HEK293 (cell line): ENCODE results near the gene SORCS3.

ENCODE experiments used
- CTCF ChIA-PET: fragments of 350-600 bp; formaldehyde crosslinking; extraction: SDS; loops from one replicate; lab custom pipeline; 2021; ENCODE audit warnings: antibody characterized with exemption; lab: Yijun Ruan, JAX
- POLR2A ChIA-PET: fragments of 300-600 bp; formaldehyde crosslinking; extraction: SDS; loops from one replicate; lab custom pipeline; 2020; ENCODE audit warnings: antibody characterized with exemption, inconsistent platforms; lab: Yijun Ruan, JAX
- H3K27ac ChIP-seq: fragments of 200-500 bp; sonication (Bioruptor generic); 2 replicates; pipeline ENCODE4 v1.5.1; 2014; ENCODE audit warnings: low read depth, low read length, control low read depth, inconsistent platforms; ENCODE audit errors: extremely low read depth
- H3K36me3 ChIP-seq, 2 experiments: fragments of 200-500 bp in 1 of 2; sonication (Bioruptor generic) in 1 of 2; 1 replicate in 1 of 2; 2 replicates in 1 of 2; pipeline ENCODE4 v1.5.1; 2014 to 2017; ENCODE audit warnings: inconsistent platforms in 2 of 2, low read length in 2 of 2; ENCODE audit not compliant: control insufficient read depth in 2 of 2, insufficient read depth in 1 of 2
- H3K4me1 ChIP-seq: fragments of 200-500 bp; sonication (Bioruptor generic); 2 replicates; pipeline ENCODE4 v1.5.1; 2014; ENCODE audit warnings: mild to moderate bottlenecking, low read length, inconsistent platforms; ENCODE audit not compliant: control insufficient read depth, insufficient read depth
- H3K4me3 ChIP-seq: 2 replicates; pipeline ENCODE4 v1.5.1; 2011; ENCODE audit warnings: low read depth, mild to moderate bottlenecking, control low read depth, low read length, moderate library complexity
- H3K9me3 ChIP-seq: fragments of 200-500 bp; sonication (Bioruptor generic); 2 replicates; pipeline ENCODE4 v1.5.1; 2014; ENCODE audit warnings: low read depth, low read length, inconsistent platforms; ENCODE audit not compliant: control insufficient read depth, insufficient read depth
- GLIS2 ChIP-seq: fragments of 450-650 bp; formaldehyde crosslinking; IDR thresholded peaks from 2 replicates; pipeline ENCODE4 v1.5.1; 2016; ENCODE audit warnings: missing biosample characterization, missing genetic modification characterization
- HOXD13 ChIP-seq: sonication (generic); formaldehyde crosslinking; IDR thresholded peaks from 2 replicates; pipeline ENCODE4 v1.8.0; 2022; ENCODE audit warnings: missing genetic modification reagents, borderline replicate concordance
- INSM2 ChIP-seq: fragments of 450-650 bp; formaldehyde crosslinking; IDR thresholded peaks from 2 replicates; pipeline ENCODE4 v1.5.1; 2016; ENCODE audit warnings: missing biosample characterization, missing genetic modification characterization
- OVOL3 ChIP-seq: fragments of 450-650 bp; formaldehyde crosslinking; IDR thresholded peaks from 2 replicates; pipeline ENCODE4 v1.5.1; 2016; ENCODE audit warnings: missing biosample characterization, missing genetic modification characterization
- PRDM4 ChIP-seq: fragments of 450-650 bp; formaldehyde crosslinking; IDR thresholded peaks from 2 replicates; pipeline ENCODE4 v1.5.1; 2017; ENCODE audit warnings: missing biosample characterization, missing genetic modification characterization
- YY2 ChIP-seq: fragments of 450-650 bp; formaldehyde crosslinking; IDR thresholded peaks from 2 replicates; pipeline ENCODE4 v1.5.1; 2016; ENCODE audit warnings: missing biosample characterization, missing genetic modification characterization
- ZBTB26 ChIP-seq: fragments of 450-650 bp; formaldehyde crosslinking; optimal IDR thresholded peaks from 2 replicates; pipeline ENCODE3; 2016; ENCODE audit warnings: missing biosample characterization, mild to moderate bottlenecking, missing genetic modification characterization
- ZNF121 ChIP-seq: fragments of 450-650 bp; formaldehyde crosslinking; IDR thresholded peaks from 2 replicates; pipeline ENCODE4 v1.5.1; 2016; ENCODE audit warnings: missing biosample characterization, missing genetic modification characterization
- ZNF362 ChIP-seq: fragments of 450-650 bp; formaldehyde crosslinking; IDR thresholded peaks from 2 replicates; pipeline ENCODE4 v1.5.1; 2016; ENCODE audit warnings: missing biosample characterization, missing genetic modification characterization
- ZNF391 ChIP-seq: fragments of 450-650 bp; formaldehyde crosslinking; IDR thresholded peaks from 2 replicates; pipeline ENCODE4 v1.5.1; 2016; ENCODE audit warnings: low read depth, missing biosample characterization, missing genetic modification characterization, borderline replicate concordance
- ZNF426 ChIP-seq: fragments of 450-650 bp; formaldehyde crosslinking; IDR thresholded peaks from 2 replicates; pipeline ENCODE4 v1.5.1; 2017; ENCODE audit warnings: missing biosample characterization, missing genetic modification characterization, mild to moderate bottlenecking, inconsistent platforms, moderate library complexity
- ZNF433 ChIP-seq: fragments of 450-650 bp; formaldehyde crosslinking; IDR thresholded peaks from 2 replicates; pipeline ENCODE4 v1.5.1; 2016; ENCODE audit warnings: missing biosample characterization, missing genetic modification characterization, low read depth
- ZNF529 ChIP-seq: fragments of 450-650 bp; formaldehyde crosslinking; IDR thresholded peaks from 2 replicates; pipeline ENCODE4 v1.5.1; 2017; ENCODE audit warnings: missing genetic modification characterization, missing biosample characterization; ENCODE audit not compliant: insufficient replicate concordance
- ZNF560 ChIP-seq: fragments of 450-650 bp; formaldehyde crosslinking; IDR thresholded peaks from 2 replicates; pipeline ENCODE4 v1.5.1; 2017; ENCODE audit warnings: missing biosample characterization, missing genetic modification characterization, borderline replicate concordance
- ZNF561 ChIP-seq: fragments of 450-650 bp; IDR thresholded peaks from 2 replicates; pipeline ENCODE4 v1.5.1; 2018; ENCODE audit warnings: missing biosample characterization, missing genetic modification characterization, borderline replicate concordance
- ZNF610 ChIP-seq: fragments of 450-650 bp; formaldehyde crosslinking; IDR thresholded peaks from 2 replicates; pipeline ENCODE4 v1.5.1; 2016; ENCODE audit warnings: missing biosample characterization, missing genetic modification characterization, borderline replicate concordance
- ZNF624 ChIP-seq: fragments of 450-650 bp; formaldehyde crosslinking; IDR thresholded peaks from 2 replicates; pipeline ENCODE4 v1.5.1; 2017; ENCODE audit warnings: missing biosample characterization, missing genetic modification characterization
- ZXDB ChIP-seq: fragments of 450-650 bp; formaldehyde crosslinking; IDR thresholded peaks from 2 replicates; pipeline ENCODE4 v1.5.1; 2016; ENCODE audit warnings: missing biosample characterization, missing genetic modification characterization

SORCS3 gene

GRCh38 chr10:104641187-104641936 is at the start of gene SORCS3:
SORCS3 (plus strand) TSS chr10:104641290.
- H3K36me3 ChIP-seq = no peaks in the 10 kb centered on the region
- POLR2A ChIA-PET = no interaction called here
- H3K4me3 ChIP-seq = peak within 1 kb of the TSS; percentile 18
- TF ChIP-seq INSM2 (tag by site-specific recombination) (no peak), ZBTB26 (peak; percentile 8)
- no peaks in the 10 kb centered on the region for H3K9me3 ChIP-seq
- H3K4me1 ChIP-seq = no peaks in the 10 kb centered on the region; the same call in 1 of the 2 replicates
- CTCF ChIA-PET = interaction anchor here (0.8 kb wide), 1 partner anchor 21 kb away, joined by 3 read pairs; no protein-coding TSS in a partner anchor
- H3K27ac ChIP-seq = no peak within 1 kb of the TSS

- Histone ChIP-seq H3K4me1 (no peaks in the 10 kb centered on the region), H3K36me3 (no peaks in the 10 kb centered on the region), H3K9me3 (no peaks in the 10 kb centered on the region), H3K27ac (no peak overlapping the region), H3K4me3 (no peak overlapping the region)
- ChIA-PET CTCF (interaction anchor here (0.6 to 1.0 kb wide), 4 partner anchors 11 to 300 kb away, joined by 3 to 5 read pairs (median 4); no protein-coding TSS in a partner anchor), POLR2A (no interaction called here)
- no peak for TF ChIP-seq PRDM4
- no peak for TF ChIP-seq ZNF561 (tag by site-specific recombination)
Measured at GRCh38 chr10:104591441-104591840, 49.6 kb upstream of the SORCS3 start.

- H3K4me1 ChIP-seq = no peaks in the 10 kb centered on the region
- POLR2A ChIA-PET = no interaction called here
- no peaks in the 10 kb centered on the region for H3K36me3 ChIP-seq
- H3K9me3 ChIP-seq = no peaks in the 10 kb centered on the region
- TF ChIP-seq ZNF362 (no peak), OVOL3 (tag by site-specific recombination) (no peak), ZXDB (tag by site-specific recombination) (no peak), YY2 (no peak), ZNF433 (tag by site-specific recombination) (no peak), ZNF560 (tag by site-specific recombination) (no peak), GLIS2 (tag by site-specific recombination) (no peak), ZNF391 (tag by site-specific recombination) (no peak), ZNF426 (tag by site-specific recombination) (no peak), HOXD13 (CRISPR knock-in tag) (no peak), ZNF624 (tag by site-specific recombination) (no peak), ZNF610 (tag by site-specific recombination) (no peak), ZNF121 (tag by site-specific recombination) (no peak), ZNF529 (tag by site-specific recombination) (no peak)
- TF ChIP-seq, all 188 proteins: peak for 0
- Histone ChIP-seq H3K4me3 (no peak overlapping the region), H3K27ac (no peak overlapping the region)
- CTCF ChIA-PET = interaction anchor here (0.7 kb wide), 1 partner anchor 20 kb away, joined by 4 read pairs; no protein-coding TSS in a partner anchor
Measured at GRCh38 chr10:104601166-104601565, 39.9 kb upstream of the SORCS3 start.
